IPS-18a (cell line): ENCODE data around the gene EHF.

ENCODE experiments used
- H3K27ac ChIP-seq: one replicate; pipeline ENCODE4 v1.5.1; 2013; ENCODE audit warnings: low read length
- H3K27me3 ChIP-seq: one replicate; pipeline ENCODE4 v1.6.1; 2013; ENCODE audit warnings: mild to moderate bottlenecking, low read length; ENCODE audit not compliant: control insufficient read depth, insufficient read depth
- H3K36me3 ChIP-seq: one replicate; pipeline ENCODE4 v1.6.1; 2013; ENCODE audit warnings: low read depth, low read length; ENCODE audit not compliant: control insufficient read depth
- H3K4me1 ChIP-seq: one replicate; pipeline ENCODE4 v1.6.1; 2013; ENCODE audit warnings: low read depth, low read length; ENCODE audit not compliant: control insufficient read depth
- H3K4me3 ChIP-seq: one replicate; pipeline ENCODE4 v1.5.1; 2013; ENCODE audit warnings: low read length
- H3K9ac ChIP-seq: one replicate; pipeline ENCODE4 v1.6.1; 2013; ENCODE audit warnings: mild to moderate bottlenecking, low read length, moderate library complexity
- H3K9me3 ChIP-seq: one replicate; pipeline ENCODE4 v1.6.1; 2013; ENCODE audit warnings: low read depth, low read length; ENCODE audit not compliant: control insufficient read depth

The EHF gene

DNA sequence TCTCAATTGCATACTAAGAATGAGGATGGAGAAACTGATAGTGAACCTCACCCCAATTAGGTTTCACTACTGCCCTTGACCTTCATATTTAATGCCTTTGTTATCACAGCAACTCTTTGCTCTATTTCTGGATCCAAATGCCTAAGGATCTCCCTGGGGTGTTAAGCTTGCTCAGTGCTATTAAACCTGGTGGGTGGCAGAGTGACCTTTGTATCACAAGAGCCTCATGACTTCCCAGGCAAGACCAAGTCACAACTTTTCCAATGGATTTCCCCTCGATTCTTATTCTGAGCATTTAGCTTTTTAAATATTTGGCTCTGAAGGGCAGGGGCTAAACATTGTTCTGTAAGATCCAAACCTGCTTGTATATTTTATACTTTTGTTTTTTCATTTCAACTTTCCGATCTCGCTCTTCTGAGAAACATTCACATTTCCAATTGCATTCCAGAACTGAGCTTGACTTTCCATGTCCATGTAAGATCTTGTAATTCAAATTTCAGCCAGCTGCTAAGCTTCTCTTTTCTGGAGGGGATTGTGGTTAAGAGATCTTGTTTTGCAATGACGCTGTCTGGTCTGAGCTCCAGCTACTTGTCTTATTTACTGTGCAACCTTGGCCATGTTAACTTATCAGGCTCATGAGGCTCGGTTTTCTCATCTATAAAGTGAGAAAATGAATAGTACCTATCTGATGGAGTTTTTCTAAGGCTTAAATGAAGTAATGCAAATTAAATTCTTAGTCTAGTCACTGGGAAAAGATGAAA is 6.4 kb upstream of the EHF start:
- H3K4me3 ChIP-seq, result no peak overlapping the region
- H3K4me1 ChIP-seq, result peaks cover 12% of the 10 kb centered on the region
- H3K36me3 ChIP-seq, result no peaks in the 10 kb centered on the region
- H3K27ac ChIP-seq, result no peak overlapping the region
- no peaks in the 10 kb centered on the region for H3K27me3 ChIP-seq
- no peaks in the 10 kb centered on the region for H3K9me3 ChIP-seq
- H3K9ac ChIP-seq, result no peak overlapping the region

DNA sequence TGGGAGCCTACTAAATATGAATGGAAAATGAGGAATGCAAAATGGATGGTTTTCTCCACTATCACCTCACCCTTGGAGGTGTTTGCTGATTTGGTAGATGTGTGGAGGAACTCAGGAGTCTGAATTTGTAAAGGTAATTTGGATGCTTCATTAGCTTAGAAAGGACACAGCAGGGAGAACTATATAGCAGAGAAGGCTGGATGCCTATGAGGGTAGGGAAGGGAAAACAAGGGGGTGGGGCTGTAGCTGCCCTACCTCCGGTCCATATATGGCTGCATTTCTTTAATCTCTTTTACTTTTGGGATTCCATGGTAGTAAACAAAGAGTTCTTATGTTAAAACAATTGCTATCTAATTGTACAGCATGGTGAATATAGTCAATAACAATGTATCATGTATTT is 4.8 kb upstream of the EHF start:
- Histone ChIP-seq H3K36me3 (no peaks in the 10 kb centered on the region), H3K27me3 (no peaks in the 10 kb centered on the region), H3K27ac (no peak overlapping the region), H3K4me3 (no peak overlapping the region), H3K9ac (no peak overlapping the region), H3K4me1 (peaks cover 12% of the 10 kb centered on the region), H3K9me3 (no peaks in the 10 kb centered on the region)

- no peak overlapping the region for H3K9ac ChIP-seq
- H3K9me3 ChIP-seq, result no peaks in the 10 kb centered on the region
- no peaks in the 10 kb centered on the region for H3K27me3 ChIP-seq
- H3K36me3 ChIP-seq, result no peaks in the 10 kb centered on the region
- no peak overlapping the region for H3K27ac ChIP-seq
- H3K4me1 ChIP-seq, result peaks cover 12% of the 10 kb centered on the region
- no peak overlapping the region for H3K4me3 ChIP-seq
Observed at GRCh38 chr11:34616830-34617504, 3.9 kb upstream of the EHF start.

DNA sequence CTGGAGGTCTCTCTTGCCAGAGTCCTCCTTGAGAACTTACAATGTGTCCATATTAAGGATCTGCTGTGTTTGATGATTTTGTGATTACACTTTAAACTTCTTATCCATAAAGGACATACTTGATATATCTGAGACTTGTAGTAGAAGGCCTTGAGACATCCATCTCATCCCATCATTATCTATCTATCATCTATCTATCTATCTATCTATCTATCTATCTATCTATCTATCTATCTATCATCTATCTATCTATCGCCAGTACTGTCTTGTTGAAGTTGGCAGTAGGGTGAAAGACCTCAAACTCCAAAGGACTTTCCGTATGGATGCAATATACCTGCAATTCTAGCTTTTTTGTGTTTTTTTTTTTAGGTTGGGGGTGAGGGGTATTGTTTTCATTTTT is 2.5 kb upstream of the EHF start:
- H3K27me3 ChIP-seq, result no peaks in the 10 kb centered on the region
- H3K4me3 ChIP-seq, result no peak overlapping the region
- H3K27ac ChIP-seq, result no peak overlapping the region
- H3K9me3 ChIP-seq, result no peaks in the 10 kb centered on the region
- H3K36me3 ChIP-seq, result no peaks in the 10 kb centered on the region
- H3K9ac ChIP-seq, result no peak overlapping the region
- peaks cover 12% of the 10 kb centered on the region for H3K4me1 ChIP-seq

DNA sequence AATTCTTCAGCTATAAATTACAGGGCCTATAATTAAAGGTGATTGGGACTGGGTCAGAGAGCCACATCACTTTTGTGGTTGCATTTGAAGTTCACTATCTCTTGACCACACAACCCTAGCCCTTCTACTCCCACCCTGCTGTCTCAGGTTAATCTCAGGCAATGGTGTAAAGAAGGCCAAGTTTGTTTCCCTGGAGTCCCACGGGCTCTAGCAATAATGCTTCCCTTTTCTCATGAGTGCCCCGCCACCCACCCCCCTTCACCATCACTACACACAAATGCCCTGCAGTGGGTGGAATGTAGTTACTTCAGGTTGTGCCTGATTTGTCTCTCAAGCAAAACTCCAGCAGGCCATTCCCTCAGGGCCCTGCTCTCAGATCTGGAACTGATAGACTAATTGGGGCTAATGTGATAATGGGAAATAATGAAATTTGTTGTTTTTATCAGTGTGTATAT is 1.8 kb upstream of the EHF start:
- Histone ChIP-seq H3K27me3 (no peaks in the 10 kb centered on the region), H3K9ac (no peak overlapping the region), H3K36me3 (no peaks in the 10 kb centered on the region), H3K4me3 (no peak overlapping the region), H3K9me3 (no peaks in the 10 kb centered on the region), H3K4me1 (peaks cover 12% of the 10 kb centered on the region), H3K27ac (no peak overlapping the region)

DNA sequence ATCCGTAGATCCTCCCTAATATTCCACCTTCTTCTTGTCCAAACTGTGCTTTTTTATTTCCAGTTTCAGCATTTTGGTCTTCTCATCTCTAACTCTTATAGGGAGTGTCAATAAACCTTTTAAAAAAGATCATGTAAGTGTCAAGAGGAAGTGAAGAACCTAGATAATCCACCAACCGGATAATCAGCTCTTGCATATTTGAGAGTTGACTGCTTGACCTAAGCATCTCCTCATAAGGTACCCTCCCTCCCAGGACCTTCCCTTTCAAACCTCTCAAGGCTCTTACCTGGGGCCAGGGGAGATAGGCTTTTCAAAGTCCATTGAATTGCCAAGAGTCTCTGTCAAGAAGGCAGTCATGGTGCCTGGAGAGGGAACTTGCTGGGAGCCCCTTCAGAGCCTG is 691 bp upstream of the EHF start:
- Histone ChIP-seq H3K27ac (no peak overlapping the region), H3K4me1 (peaks cover 7% of the 10 kb centered on the region), H3K9ac (no peak overlapping the region), H3K4me3 (no peak overlapping the region), H3K9me3 (no peaks in the 10 kb centered on the region), H3K36me3 (no peaks in the 10 kb centered on the region), H3K27me3 (no peaks in the 10 kb centered on the region)

DNA sequence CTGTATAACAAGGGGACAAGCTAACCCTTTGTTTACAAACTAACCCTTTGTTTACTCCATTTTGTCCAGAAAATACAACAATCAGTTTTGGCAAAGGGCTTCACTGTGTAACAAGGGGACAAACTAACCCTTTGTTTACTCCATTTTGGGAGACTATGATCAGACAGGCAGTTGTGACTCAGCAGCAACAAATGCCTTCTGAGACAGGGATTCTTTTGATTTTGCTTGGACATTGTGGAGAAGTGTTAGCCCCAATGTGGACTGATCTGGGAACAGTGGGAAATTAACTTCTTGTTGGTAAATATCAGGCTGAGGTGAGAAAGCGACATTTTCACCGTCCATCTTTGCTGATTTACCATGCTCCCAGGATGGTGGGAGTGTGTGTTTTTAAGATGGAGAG is 983 bp downstream of the EHF start:
- H3K36me3 ChIP-seq, result no peaks in the 10 kb centered on the region
- no peaks in the 10 kb centered on the region for H3K9me3 ChIP-seq
- no peaks in the 10 kb centered on the region for H3K4me1 ChIP-seq
- no peak overlapping the region for H3K27ac ChIP-seq
- H3K9ac ChIP-seq, result no peak overlapping the region
- H3K4me3 ChIP-seq, result no peak overlapping the region
- H3K27me3 ChIP-seq, result no peaks in the 10 kb centered on the region

DNA sequence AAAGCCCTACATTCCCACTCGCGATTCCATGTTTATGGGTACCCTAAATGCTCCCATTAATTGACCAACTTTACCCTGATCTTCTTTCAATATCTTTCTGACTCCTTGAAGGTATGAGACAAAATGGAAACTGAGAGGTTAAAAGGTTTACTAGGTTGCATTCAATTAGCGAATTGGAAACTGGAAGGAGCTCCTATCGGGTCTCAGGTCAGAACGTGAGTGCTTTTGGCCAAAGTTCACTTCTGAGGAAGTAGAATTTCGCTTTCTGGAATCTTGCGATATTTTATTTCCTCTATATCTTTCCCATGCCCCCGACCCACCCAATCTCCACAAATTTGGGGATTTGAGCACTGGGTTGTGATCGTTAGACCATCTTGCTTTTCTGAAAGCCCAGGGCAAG is 2.6 kb downstream of the EHF start:
- Histone ChIP-seq H3K9me3 (no peaks in the 10 kb centered on the region), H3K27ac (no peak overlapping the region), H3K9ac (no peak overlapping the region), H3K4me1 (no peaks in the 10 kb centered on the region), H3K36me3 (no peaks in the 10 kb centered on the region), H3K27me3 (no peaks in the 10 kb centered on the region), H3K4me3 (no peak overlapping the region)

- H3K9ac ChIP-seq, result no peak overlapping the region
- H3K27ac ChIP-seq, result no peak overlapping the region
Observed at GRCh38 chr11:34624069-34624468, 3.2 kb downstream of the EHF start.

GRCh38 chr11:34625576-34625975 is 4.7 kb downstream of the EHF start:
- H3K27ac ChIP-seq, result no peak overlapping the region
- no peak overlapping the region for H3K4me3 ChIP-seq
- no peaks in the 10 kb centered on the region for H3K9me3 ChIP-seq
- no peaks in the 10 kb centered on the region for H3K4me1 ChIP-seq
- H3K9ac ChIP-seq, result no peak overlapping the region
- no peaks in the 10 kb centered on the region for H3K36me3 ChIP-seq
- H3K27me3 ChIP-seq, result no peaks in the 10 kb centered on the region

More at GRCh38 chr11:34624069-34624468, 3.2 kb downstream of the EHF start:
- Histone ChIP-seq H3K36me3 (no peaks in the 10 kb centered on the region), H3K4me3 (no peak overlapping the region), H3K27me3 (no peaks in the 10 kb centered on the region), H3K9me3 (no peaks in the 10 kb centered on the region), H3K4me1 (no peaks in the 10 kb centered on the region)

DNA sequence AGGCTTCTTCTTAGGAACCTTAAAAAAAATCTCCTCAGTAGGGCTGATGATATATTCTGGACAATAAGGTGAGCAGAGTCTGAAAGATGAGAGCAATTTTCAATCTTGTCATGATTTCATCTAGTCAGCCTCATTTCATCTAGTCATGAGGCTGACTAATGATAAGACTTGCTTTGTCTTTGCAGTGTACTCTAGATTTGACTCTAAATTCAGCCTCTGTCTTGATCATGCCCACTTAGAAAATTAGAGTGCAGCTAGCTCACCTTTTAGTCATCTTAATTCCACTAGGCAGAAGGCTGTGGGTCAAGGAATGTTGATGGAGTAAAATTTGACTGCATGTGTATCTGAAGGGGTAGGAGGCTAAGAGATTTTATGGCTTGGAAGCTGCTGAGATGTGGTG is 5.5 kb downstream of the EHF start:
- no peak overlapping the region for H3K27ac ChIP-seq
- H3K9ac ChIP-seq, result no peak overlapping the region
- H3K4me1 ChIP-seq, result no peaks in the 10 kb centered on the region
- no peaks in the 10 kb centered on the region for H3K27me3 ChIP-seq
- H3K9me3 ChIP-seq, result no peaks in the 10 kb centered on the region
- no peak overlapping the region for H3K4me3 ChIP-seq
- H3K36me3 ChIP-seq, result no peaks in the 10 kb centered on the region

GRCh38 chr11:34627197-34627596 is 6.3 kb downstream of the EHF start:
- Histone ChIP-seq H3K9me3 (no peaks in the 10 kb centered on the region), H3K36me3 (no peaks in the 10 kb centered on the region), H3K27ac (no peak overlapping the region), H3K4me1 (peaks cover 5% of the 10 kb centered on the region), H3K9ac (no peak overlapping the region), H3K4me3 (no peak overlapping the region), H3K27me3 (no peaks in the 10 kb centered on the region)
